ENCODE results near the gene PATJ.

GRCh38 chr1:61956784-61957183, 214.5 kb downstream of the PATJ start:
- TF ChIP-seq POLR2AphosphoS5 (IDR thresholded peaks at IDR 0.05), result no peak
- TF ChIP-seq CTCF (IDR thresholded peaks at IDR 0.05), result no peak

All from stomach (tissue), 4 donors.